WTC11 (cell line): ENCODE measurements around the gene UBAC2. TPM values are rescaled to one million over a fixed set of nuclear protein-coding genes. Genes with fewer than 3 reads are reported as not detected.

Experiments used
- ATAC-seq: fragments of 200-7000 bp; cut with Tn5 transposase; 2 replicates; pipeline ENCODE4 v1.10.0; 2021; ENCODE audit warnings: mild to moderate bottlenecking, moderate library complexity
- CTCF ChIA-PET: fragments of 300-600 bp; sonication (Branson Sonifier 250); formaldehyde crosslinking; loops from one replicate; lab custom pipeline; 2021; ENCODE audit warnings: antibody characterized with exemption; lab: Charles Lee
- POLR2A ChIA-PET: fragments of 350-600 bp; sonication (Branson Sonifier 250); formaldehyde crosslinking; loops from one replicate; lab custom pipeline; 2021; ENCODE audit warnings: antibody characterized with exemption; lab: Charles Lee
- DNase-seq: peaks from one replicate; pipeline ENCODE4 v3.0.0; 2021; ENCODE audit warnings: low spot score
- H3K27ac Mint-ChIP-seq: 2 replicates; pipeline ENCODE4 v1.8.0; 2021; ENCODE audit warnings: mixed read lengths
- H3K27me3 Mint-ChIP-seq: 2 replicates; pipeline ENCODE4 v1.8.0; 2021; ENCODE audit warnings: low read depth, mild to moderate bottlenecking, moderate library complexity, mixed read lengths
- H3K36me3 Mint-ChIP-seq: 2 replicates; pipeline ENCODE4 v1.8.0; 2021; ENCODE audit warnings: mixed read lengths
- H3K4me1 Mint-ChIP-seq: 2 replicates; pipeline ENCODE4 v1.8.0; 2022; ENCODE audit warnings: mixed read lengths
- H3K4me3 Mint-ChIP-seq: 2 replicates; pipeline ENCODE4 v1.8.0; 2021; ENCODE audit warnings: mild to moderate bottlenecking, moderate library complexity, mixed read lengths
- H3K9me3 Mint-ChIP-seq: 2 replicates; pipeline ENCODE4 v1.8.0; 2021; ENCODE audit warnings: mixed read lengths
- ATF2 ChIP-seq: sonication (generic); formaldehyde crosslinking; IDR thresholded peaks from 2 replicates; pipeline ENCODE4 v1.8.1; 2022; ENCODE audit warnings: low read depth, missing genetic modification reagents, borderline replicate concordance
- CREB1 ChIP-seq: sonication (generic); formaldehyde crosslinking; IDR thresholded peaks from 2 replicates; pipeline ENCODE4 v1.8.0; 2023; ENCODE audit warnings: mild to moderate bottlenecking, missing genetic modification reagents
- ELF4 ChIP-seq: sonication (generic); formaldehyde crosslinking; IDR thresholded peaks from 2 replicates; pipeline ENCODE4 v1.8.1; 2022; ENCODE audit warnings: low read depth, mild to moderate bottlenecking, moderate library complexity, missing genetic modification reagents
- ETV6 ChIP-seq: sonication (generic); formaldehyde crosslinking; IDR thresholded peaks from 2 replicates; pipeline ENCODE4 v1.8.1; 2022; ENCODE audit warnings: mild to moderate bottlenecking, missing genetic modification reagents
- FOXP1 ChIP-seq: sonication (generic); formaldehyde crosslinking; IDR thresholded peaks from 2 replicates; pipeline ENCODE4 v1.8.0; 2022; ENCODE audit warnings: missing genetic modification reagents, mild to moderate bottlenecking, moderate library complexity, borderline replicate concordance
- FOXP4 ChIP-seq: sonication (generic); formaldehyde crosslinking; IDR thresholded peaks from 2 replicates; pipeline ENCODE4 v1.8.0; 2022; ENCODE audit warnings: mild to moderate bottlenecking, missing genetic modification reagents
- IRF1 ChIP-seq: sonication (generic); formaldehyde crosslinking; IDR thresholded peaks from 2 replicates; pipeline ENCODE4 v1.8.0; 2023; ENCODE audit warnings: missing genetic modification reagents
- MLX ChIP-seq: sonication (generic); formaldehyde crosslinking; IDR thresholded peaks from 2 replicates; pipeline ENCODE4 v1.8.1; 2023; ENCODE audit warnings: mild to moderate bottlenecking, missing genetic modification reagents, moderate library complexity
- SOX15 ChIP-seq: fragments of 250-450 bp; sonication (Bioruptor Pico); IDR thresholded peaks from 2 replicates; pipeline ENCODE4 v1.9.0; 2021; ENCODE audit warnings: mild to moderate bottlenecking
- TEAD1 ChIP-seq: sonication (generic); formaldehyde crosslinking; IDR thresholded peaks from 2 replicates; pipeline ENCODE4 v1.8.0; 2022; ENCODE audit warnings: mild to moderate bottlenecking, missing genetic modification reagents
- ZNF121 ChIP-seq: sonication (generic); formaldehyde crosslinking; IDR thresholded peaks from 2 replicates; pipeline ENCODE4 v1.8.0; 2023; ENCODE audit warnings: missing genetic modification reagents
- total RNA-seq: library from RNA; stranded (reverse); gene quantifications from 3 replicates; pipeline ENCODE4 v1.2.3, GENCODE V29; 2021
- TF ChIP-seq, protein P1 (sequence below): sonication (generic); formaldehyde crosslinking; IDR thresholded peaks from 2 replicates; pipeline ENCODE4 v1.8.0; 2023; ENCODE audit warnings: mild to moderate bottlenecking, missing genetic modification reagents
- TF ChIP-seq, protein P2 (sequence below): sonication (generic); formaldehyde crosslinking; IDR thresholded peaks from 2 replicates; pipeline ENCODE4 v1.8.0; 2022; ENCODE audit warnings: mild to moderate bottlenecking, missing genetic modification reagents

UBAC2 gene
- total RNA-seq, 1 experiment from 2014 or later: 64.7 TPM

- Mint-ChIP-seq H3K9me3 (no peaks in the 10 kb centered on the region), H3K27ac (no peak overlapping the region), H3K4me3 (no peak overlapping the region), H3K27me3 (no peaks in the 10 kb centered on the region), H3K36me3 (peaks cover 17% of the 10 kb centered on the region; the same call in 1 of the 2 replicates), H3K4me1 (peaks cover 22% of the 10 kb centered on the region)
- DNase-seq: no peak
- CTCF ChIA-PET: interaction anchor here (1.5 kb wide), 1 partner anchor 10 kb away, joined by 9 read pairs; no protein-coding TSS in a partner anchor
- TF ChIP-seq MLX (no peak), ETV6 (CRISPR knock-in tag) (no peak), SOX15 (no peak)
- TF ChIP-seq, protein P1, sequence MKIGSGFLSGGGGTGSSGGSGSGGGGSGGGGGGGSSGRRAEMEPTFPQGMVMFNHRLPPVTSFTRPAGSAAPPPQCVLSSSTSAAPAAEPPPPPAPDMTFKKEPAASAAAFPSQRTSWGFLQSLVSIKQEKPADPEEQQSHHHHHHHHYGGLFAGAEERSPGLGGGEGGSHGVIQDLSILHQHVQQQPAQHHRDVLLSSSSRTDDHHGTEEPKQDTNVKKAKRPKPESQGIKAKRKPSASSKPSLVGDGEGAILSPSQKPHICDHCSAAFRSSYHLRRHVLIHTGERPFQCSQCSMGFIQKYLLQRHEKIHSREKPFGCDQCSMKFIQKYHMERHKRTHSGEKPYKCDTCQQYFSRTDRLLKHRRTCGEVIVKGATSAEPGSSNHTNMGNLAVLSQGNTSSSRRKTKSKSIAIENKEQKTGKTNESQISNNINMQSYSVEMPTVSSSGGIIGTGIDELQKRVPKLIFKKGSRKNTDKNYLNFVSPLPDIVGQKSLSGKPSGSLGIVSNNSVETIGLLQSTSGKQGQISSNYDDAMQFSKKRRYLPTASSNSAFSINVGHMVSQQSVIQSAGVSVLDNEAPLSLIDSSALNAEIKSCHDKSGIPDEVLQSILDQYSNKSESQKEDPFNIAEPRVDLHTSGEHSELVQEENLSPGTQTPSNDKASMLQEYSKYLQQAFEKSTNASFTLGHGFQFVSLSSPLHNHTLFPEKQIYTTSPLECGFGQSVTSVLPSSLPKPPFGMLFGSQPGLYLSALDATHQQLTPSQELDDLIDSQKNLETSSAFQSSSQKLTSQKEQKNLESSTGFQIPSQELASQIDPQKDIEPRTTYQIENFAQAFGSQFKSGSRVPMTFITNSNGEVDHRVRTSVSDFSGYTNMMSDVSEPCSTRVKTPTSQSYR (CRISPR knock-in tag): no peak
- ATAC-seq: no peak
- POLR2A ChIA-PET: no interaction called here
Measured at GRCh38 chr13:99377641-99378040, 177.0 kb downstream of the UBAC2 start.

- TF ChIP-seq TEAD1 (peak; percentile 16; the same call in 1 of the 2 replicates), FOXP4 (CRISPR knock-in tag) (peak; percentile 67; the same call in 1 of the 2 replicates), FOXP1 (CRISPR knock-in tag) (no peak)
- Mint-ChIP-seq H3K4me3 (peak overlapping the region; percentile 24), H3K9me3 (no peaks in the 10 kb centered on the region), H3K36me3 (peaks cover 17% of the 10 kb centered on the region; the same call in 1 of the 2 replicates), H3K27ac (peak overlapping the region; percentile 39; the same call in 1 of the 2 replicates), H3K4me1 (peaks cover 29% of the 10 kb centered on the region), H3K27me3 (no peaks in the 10 kb centered on the region)
- ChIA-PET CTCF (interaction anchor here (0.5 to 1.6 kb wide), 5 partner anchors 8 to 203 kb away, joined by 4 to 7 read pairs (median 5); no protein-coding TSS in a partner anchor), POLR2A (no interaction called here)
- peak; percentile 64 for ATAC-seq
- DNase-seq: no peak
Measured at GRCh38 chr13:99378985-99379733, 178.5 kb downstream of the UBAC2 start.

GRCh38 chr13:99379856-99380801 is 179.5 kb downstream of the UBAC2 start:
- peaks cover 18% of the 10 kb centered on the region; the same call in 1 of the 2 replicates for H3K36me3 Mint-ChIP-seq
- ChIA-PET POLR2A (no interaction called here), CTCF (interaction anchor here (1.5 kb wide), 1 partner anchor 204 kb away, joined by 5 read pairs; no protein-coding TSS in a partner anchor)
- no peaks in the 10 kb centered on the region for H3K9me3 Mint-ChIP-seq
- DNase-seq: no peak
- peak overlapping the region; percentile 3; the same call in 1 of the 2 replicates for H3K27ac Mint-ChIP-seq
- no peak overlapping the region for H3K4me3 Mint-ChIP-seq
- peaks cover 29% of the 10 kb centered on the region for H3K4me1 Mint-ChIP-seq
- H3K27me3 Mint-ChIP-seq: no peaks in the 10 kb centered on the region
- no peak for ATAC-seq
- no peak for TF ChIP-seq FOXP4 (CRISPR knock-in tag)
- no peak for TF ChIP-seq ATF2
- TF ChIP-seq ELF4 (CRISPR knock-in tag): no peak
- TF ChIP-seq TEAD1: no peak
- no peak for TF ChIP-seq ZNF121 (CRISPR knock-in tag)
- TF ChIP-seq, protein P2, sequence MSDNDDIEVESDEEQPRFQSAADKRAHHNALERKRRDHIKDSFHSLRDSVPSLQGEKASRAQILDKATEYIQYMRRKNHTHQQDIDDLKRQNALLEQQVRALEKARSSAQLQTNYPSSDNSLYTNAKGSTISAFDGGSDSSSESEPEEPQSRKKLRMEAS (CRISPR knock-in tag): no peak
- no peak for TF ChIP-seq CREB1 (CRISPR knock-in tag)
- no peak for TF ChIP-seq IRF1
